Stimulated activated CD8-positive, alpha-beta memory T cell treated with anti-CD3 and anti-CD28 coated beads, Interleukin-7, amount 100 ng/mL, for 48 hours (primary cell): Measurements from ENCODE around the gene ATP13A3.
A peak's percentile ranks its signal among the peaks of the same experiment; 100 is the strongest.
"Not testable (repeated sequence)": the region's sequence is repeated elsewhere in the genome, so short reads cannot be mapped to it uniquely, and the experiment has no call there.

Experiments used
- DNase-seq, 2 donors: peaks; one replicate each; pipeline ENCODE4 v3.0.0-alpha.2; 2020; ENCODE audit warnings: low read depth in 1 of 2; ENCODE audit errors: extremely low read depth in 1 of 2

The ATP13A3 gene

DNA sequence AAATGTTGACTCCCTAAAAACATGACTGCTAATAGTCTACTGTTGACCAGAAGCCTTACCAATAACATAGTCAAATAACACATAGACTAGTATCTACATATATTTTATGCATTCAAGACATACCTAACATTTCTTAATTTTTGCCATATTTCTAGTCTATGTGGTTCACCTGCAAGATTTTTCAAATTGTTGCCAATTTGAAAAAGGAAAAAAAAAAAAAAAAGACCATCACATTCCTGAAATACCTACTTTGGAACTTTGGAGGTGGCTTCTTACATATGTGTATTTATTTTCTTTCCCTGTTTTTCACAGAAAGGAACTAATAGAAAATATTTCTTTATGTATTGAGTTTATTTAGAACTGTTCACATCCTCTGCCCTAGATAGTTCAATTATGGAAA lies 13.4 kb upstream of the ATP13A3 start:
- DNase-seq = no peak

DNA sequence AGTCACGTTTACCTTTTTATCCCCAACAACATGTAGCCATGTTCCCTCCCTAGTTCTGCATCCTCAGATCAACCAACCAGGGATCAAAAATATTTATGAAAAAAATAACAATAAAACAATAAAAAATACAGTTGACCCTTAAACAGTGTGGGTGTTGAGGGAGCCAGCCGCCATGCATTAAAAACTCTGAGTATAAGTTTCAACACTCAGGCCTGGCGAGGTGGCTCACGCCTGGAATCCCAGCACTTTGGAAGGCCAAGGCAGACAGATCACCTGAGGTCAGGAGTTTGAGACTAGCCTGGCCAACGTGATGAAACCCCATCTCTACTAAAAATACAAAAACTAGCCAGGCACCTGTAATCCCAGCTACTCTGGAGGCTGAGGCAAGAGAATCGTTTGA lies 12.7 kb upstream of the ATP13A3 start:
- DNase-seq = not testable (repeated sequence)

DNA sequence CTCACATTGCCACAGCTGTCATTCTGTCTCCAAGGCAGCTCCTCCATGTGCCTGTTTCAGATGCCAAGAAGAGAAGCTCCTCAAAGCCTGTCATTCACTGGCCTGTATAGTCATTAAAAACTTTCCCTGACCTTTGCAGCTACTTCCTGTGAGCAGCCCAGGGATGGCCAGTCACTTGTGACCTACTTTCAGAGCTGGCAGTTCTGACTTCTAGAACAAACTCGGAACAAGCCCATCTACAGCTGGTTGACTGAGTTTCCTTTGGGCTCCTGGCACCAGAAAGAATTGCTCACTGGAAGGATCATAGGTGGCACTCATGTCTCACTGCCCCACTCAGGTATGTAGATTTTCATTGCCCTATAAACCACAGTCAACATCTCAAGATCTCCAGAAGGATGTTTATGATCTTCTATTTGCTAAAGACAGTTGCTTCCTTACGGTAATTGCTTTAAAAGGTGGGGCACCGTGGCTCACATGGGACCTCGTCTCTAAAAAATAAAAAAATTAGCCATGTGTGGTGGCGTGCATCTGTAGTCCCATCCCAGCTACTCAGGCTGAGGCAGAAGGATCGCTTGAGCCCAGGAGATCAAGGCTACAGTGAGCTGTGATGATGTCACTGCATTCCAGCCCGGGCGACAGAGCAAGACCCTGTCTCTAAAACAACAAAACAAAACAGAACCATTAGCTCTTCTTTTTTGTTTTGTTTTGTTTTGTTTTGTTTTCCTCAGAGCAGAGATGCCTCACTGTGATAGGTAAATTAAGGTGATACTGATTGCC lies 11.2 kb upstream of the ATP13A3 start:
- DNase-seq = no peak

DNA sequence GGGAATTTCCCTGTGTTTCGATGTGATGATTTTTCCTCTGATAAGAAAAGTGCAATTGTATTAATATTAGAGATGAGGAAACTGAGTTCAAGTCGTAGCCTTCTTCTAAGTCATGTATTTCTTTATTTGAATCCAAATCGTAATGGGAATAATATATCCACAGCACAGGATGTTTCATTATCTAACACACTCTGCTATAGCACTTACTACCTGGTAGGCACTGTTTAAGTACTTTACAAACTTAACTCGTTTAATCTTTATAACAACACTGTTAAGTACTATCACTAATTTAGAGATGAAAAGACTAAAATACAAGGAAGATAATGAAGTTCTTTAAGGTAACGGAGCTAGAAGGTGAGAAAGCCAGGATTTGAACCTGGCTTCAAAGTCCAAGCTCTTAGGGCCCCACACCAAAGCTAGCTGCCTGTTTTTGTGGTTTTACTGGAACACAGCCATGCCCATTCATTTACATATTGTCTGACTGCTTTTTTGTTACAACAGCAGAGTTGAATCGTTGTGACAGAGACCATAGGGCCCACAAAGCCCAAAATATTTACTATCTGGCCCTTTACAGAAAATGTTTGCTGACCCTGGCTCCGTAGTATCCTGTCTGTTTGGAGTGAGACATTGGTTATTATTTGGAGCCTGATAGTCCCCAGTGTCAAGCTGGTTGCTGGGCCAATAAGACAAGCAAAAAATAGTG lies 9.6 kb upstream of the ATP13A3 start:
- DNase-seq = no peak

DNA sequence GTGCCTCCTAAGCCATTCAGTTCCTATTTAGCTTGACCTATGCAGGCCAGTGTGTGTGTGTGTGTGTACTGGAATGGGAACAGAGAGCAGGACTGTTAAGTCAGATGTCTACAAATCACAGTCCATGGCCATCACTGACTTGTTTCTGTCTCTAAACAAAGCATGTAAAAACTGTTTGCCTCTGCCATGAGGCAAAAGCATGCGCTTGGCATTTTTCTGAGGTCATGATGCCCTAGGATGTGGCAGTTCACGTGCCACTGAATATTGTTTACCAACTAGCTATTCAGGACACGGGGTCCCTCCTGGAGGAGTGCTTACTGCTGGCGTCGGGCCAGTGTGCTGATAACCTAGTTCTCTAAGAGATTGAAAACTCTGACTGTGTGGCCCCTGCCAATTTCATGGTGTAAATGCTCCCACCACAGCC lies 8.2 kb upstream of the ATP13A3 start:
- no peak for DNase-seq

- DNase-seq = not testable (repeated sequence)
Observed at GRCh38 chr3:194493995-194494927, 7.5 kb upstream of the ATP13A3 start.

GRCh38 chr3:194492001-194492400 lies 5.2 kb upstream of the ATP13A3 start:
- DNase-seq = no peak

GRCh38 chr3:194489736-194490612 lies 3.2 kb upstream of the ATP13A3 start:
- no peak for DNase-seq

DNA sequence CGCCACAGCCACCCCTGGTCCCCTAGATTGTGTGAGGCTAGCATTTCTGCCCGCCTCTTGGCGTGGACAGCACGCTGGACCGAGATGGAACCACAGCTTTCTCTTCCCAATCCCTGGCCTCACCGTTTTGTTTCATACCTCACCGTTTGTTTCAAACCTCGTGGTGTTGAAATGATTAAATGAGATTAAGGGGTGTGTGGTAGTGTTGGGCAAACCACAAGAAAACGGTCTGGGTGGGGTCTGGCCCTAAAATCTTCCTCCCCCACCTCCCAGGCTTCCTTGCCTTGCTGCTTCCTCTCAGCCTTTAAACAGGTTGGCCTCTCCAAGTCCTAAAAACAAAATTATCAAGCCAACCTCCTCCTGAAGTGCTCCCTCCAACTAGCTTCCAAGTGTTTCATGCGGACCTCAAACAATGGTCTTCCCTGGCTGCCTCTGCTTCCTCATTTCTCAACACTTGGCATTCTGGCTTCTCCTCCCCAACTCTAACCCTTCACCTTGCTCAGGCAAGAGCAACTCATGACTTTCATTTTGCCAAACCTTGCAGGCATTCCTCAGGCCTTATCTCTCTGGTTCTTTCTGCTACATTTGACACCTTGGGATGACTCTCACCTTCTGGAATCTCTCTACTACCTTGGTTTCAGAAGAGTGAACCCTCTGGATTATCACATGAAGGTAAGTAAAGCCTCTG lies 1.4 kb upstream of the ATP13A3 start:
- DNase-seq = no peak

DNA sequence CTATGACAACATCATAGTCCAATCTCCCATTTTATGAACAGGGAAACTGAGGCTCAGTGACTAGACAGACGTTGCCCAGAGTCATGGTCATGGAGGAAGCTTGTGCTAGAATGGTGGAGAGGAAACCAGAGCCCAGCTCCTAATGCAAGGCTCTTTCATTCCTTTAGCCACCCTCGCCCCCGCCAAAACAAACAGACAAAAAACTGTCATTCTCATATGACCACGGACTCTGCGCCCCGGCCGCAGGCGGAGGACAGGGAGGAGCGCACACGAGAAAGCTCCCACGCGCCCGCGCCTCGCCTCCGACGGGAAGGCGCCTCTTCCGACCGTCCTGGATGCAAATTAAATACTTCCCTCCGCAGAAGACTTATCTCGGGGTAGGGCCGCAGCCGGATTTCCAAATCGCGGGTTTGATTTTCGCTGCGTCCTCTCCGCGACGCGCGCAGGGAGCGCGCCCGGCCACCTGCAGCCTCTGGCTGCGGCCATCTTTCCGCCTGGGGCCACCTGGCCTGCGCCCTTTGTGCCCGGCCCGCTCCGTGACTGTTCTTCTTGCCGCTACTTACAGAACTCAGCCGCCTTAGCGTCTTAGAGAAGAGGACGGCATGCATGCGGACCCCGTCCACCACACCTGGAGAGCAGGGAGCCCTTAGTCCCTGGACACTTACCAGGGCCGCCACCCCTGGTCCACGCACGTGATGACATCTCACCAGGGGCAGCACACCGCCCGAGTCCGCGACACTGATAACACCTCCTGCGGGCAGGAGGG lies 670 bp upstream of the ATP13A3 start:
- peak in 1 of 2 donors; percentile 6 for DNase-seq

DNA sequence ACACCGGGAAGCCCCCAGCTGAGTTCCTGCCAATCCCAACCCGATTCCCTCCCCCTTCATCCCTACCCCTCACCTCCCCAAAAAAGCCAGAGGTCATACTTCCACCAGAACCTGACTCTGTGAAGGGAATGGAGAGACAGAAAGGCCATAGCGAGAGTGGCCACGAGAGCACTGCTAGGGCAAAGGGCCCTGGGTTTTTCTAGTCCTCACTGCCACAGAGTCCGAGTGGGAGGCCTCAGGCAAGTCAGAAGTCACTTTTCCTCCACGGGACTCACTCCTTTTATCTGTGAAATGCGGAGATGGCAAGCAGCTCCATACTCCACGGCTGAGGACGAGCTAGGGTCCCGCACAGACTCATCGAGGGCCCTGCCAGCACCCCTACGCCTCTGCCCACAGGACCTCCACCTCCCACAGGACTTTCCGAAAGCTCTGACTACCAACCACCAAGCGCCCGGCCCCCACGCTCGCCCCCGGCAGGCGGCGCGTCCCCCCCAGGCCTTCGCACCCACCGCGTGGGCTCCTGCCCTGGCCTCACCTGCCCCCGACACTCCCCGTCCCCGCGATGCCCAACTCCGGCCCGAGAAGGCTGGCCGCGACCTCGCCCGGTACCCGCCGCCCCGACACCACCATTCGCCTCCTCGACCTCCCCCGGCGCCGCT lies 792 bp downstream of the ATP13A3 start:
- peak; percentile 30 to 55 for DNase-seq

DNA sequence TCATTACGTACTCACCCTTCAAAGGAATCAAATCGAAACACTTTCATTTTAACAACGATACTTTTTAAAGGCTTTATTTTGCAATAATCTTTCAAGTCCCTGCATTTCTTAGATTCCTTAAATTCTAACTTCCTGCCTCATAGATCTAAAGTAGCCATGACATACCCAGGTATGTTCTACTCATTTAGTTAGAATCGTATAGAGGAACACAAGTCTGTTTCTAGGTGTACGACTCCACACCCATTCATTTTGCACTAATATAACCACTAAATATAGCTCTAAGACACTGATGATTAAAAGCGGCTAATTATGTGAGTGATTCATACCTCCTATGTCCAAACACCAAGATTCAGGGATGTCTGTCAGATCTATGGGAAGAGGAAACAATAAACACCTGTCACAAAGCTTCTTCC lies 1.3 kb downstream of the ATP13A3 start:
- no peak for DNase-seq

DNA sequence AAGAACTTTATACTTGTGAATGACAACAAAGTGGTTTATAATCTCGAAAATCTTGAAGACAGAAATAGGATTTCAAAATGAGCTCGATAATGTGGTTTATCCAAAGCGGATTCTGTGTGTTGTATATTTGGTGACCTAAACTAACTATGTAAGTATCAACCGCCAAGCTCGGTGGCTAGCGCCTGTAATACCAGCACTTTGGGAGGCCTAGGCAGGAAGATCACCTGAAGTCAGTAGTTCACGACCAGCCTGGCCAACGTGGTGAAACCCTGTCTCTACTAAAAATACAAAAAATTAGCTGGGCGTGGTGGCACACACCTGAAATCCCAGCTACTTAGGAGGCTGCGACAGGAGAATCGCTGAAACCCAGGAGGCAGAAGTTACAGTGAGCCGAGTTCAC lies 2.2 kb downstream of the ATP13A3 start:
- DNase-seq = no peak

DNA sequence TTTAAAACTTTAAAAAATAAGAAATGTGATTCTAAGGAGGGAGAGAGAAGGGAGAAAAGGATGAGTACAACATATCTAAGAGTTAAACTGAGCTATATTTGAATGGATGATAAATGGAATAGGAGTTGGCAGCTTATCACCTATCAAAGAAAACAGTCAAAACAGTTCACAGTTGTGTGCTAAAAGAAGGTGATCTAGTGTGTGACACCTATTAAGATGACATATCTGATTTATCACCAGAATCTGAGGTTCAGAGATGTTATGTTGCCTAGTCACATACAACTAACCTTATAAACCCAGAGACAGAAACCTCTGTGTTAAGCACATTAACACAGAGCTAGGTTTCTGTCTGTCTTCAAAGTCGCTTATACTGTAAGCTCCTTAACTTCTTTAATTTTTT lies 3.0 kb downstream of the ATP13A3 start:
- DNase-seq = no peak

DNA sequence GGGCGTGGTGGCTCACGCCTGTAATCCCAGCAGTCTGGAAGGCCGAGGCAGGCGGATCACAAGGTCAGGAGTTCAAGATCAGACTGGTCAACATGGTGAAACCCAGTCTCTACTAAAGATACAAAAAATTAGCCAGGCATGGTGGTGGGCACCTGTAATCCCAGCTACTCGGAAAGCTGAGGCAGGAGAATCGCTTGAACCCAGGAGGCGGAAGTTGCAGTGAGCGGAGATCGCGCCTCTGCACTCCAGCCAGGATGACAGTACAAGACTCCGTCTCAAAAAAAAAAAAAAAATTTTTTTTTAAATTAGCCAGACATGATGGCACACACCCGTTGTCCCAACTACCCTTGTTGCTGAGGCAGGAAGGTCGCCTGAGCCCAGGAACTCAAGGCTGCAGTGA lies 4.0 kb downstream of the ATP13A3 start:
- not testable (repeated sequence) for DNase-seq

GRCh38 chr3:194482196-194482593 lies 4.6 kb downstream of the ATP13A3 start:
- DNase-seq = no peak

DNA sequence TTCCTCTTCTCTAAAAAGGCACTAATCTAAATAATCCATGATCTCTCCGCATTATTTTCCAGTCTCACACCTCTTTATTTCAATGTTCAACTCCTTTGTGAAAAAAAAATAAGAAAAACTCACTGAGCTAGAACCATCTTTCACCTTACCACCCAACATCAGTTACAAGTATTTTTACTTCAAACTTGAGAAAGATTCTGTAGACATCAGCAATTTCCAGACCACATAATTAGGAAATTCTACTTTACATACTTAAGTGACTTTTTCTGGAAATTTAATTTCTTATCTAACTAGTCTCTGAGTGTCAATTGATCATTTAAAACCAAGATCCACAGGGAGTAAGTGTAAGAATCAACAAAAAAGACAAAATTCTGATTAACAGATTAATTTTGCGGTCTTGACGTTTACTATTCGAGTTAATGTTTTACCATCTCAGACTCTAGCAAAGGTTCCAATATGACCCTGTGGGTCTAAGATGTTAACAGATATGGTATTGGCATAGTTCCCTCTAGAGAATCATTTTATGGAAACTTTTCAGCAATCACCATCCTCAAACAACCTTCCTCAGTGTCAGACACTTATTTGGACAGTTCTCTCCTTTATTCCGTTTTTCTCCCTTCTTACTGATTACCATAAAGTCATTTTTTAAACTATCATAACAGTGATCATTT lies 5.1 kb downstream of the ATP13A3 start:
- DNase-seq = no peak

DNA sequence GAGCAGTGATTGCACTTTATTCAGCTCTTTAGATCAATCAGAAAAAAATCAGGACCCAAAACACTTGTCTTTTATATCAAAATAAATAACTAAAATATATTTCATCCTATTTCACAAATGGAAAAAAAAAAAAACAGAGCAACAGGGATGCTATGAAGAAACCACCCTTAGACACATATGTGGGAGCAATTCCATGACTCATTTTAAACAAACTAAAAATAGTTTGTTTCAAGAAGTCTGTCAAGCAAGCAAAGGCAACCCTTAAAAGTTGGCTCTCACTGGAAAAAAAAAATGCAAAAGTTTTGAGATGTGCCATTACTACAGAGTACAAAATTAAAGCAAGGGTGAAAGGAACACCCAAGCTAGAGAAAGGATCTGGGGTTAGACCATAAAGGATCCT lies 5.7 kb downstream of the ATP13A3 start:
- DNase-seq = no peak
